ENCODE measurements around the gene C4orf33. TPM values are rescaled to one million over a fixed set of nuclear protein-coding genes. Genes with fewer than 3 reads are reported as not detected.

C4orf33 gene
- total RNA-seq, 4 donors from 2014 or later = 6.0 to 36.2 (median 21.9) TPM

DNA sequence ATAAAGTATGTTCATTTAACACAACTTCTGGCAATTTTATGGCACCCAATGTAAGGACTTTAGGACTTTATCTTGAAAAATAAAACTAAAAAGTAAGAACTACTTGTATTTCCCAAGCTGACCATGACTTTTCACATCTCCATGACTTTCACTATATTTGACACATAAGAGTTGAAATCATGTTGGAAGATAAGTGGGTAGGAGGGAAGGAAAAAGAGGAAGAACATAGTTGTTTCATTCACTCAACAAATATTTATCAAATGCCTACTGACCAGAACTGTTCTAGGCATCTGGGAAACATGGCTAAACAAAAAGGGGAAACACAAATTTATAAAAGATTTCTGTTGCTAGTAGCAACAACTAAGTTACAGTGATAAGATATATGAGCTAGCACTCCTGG is 18.6 kb upstream of the C4orf33 start:
- intact Hi-C loops (cut with DNase I; ENCODE audit: low total_unique reads) = no loop called here

GRCh38 chr4:129080129-129080528 is 15.8 kb upstream of the C4orf33 start:
- TF ChIP-seq, protein P1, sequence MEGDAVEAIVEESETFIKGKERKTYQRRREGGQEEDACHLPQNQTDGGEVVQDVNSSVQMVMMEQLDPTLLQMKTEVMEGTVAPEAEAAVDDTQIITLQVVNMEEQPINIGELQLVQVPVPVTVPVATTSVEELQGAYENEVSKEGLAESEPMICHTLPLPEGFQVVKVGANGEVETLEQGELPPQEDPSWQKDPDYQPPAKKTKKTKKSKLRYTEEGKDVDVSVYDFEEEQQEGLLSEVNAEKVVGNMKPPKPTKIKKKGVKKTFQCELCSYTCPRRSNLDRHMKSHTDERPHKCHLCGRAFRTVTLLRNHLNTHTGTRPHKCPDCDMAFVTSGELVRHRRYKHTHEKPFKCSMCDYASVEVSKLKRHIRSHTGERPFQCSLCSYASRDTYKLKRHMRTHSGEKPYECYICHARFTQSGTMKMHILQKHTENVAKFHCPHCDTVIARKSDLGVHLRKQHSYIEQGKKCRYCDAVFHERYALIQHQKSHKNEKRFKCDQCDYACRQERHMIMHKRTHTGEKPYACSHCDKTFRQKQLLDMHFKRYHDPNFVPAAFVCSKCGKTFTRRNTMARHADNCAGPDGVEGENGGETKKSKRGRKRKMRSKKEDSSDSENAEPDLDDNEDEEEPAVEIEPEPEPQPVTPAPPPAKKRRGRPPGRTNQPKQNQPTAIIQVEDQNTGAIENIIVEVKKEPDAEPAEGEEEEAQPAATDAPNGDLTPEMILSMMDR (IDR thresholded peaks at IDR 0.05) = no peak
- TF ChIP-seq POLR2A (IDR thresholded peaks at IDR 0.05) (no peak), EP300 (IDR thresholded peaks at IDR 0.05; ENCODE audit: low read depth) (no peak), POLR2AphosphoS5 (IDR thresholded peaks at IDR 0.05) (no peak)
- Histone ChIP-seq H3K9me3 (no peaks in the 10 kb centered on the region), H3K4me3 (no peak overlapping the region), H3K4me1 (no peaks in the 10 kb centered on the region), H3K36me3 (peaks cover 0 to 27% (median 11%) of the 10 kb centered on the region in 4 donors), H3K27ac (no peak overlapping the region), H3K27me3 (no peaks in the 10 kb centered on the region)
- in situ Hi-C loops (cut with MboI; ENCODE audit: low pct_ligation_motif_present in 1 of 4, low pct_unique_long_range_greater_than_20kb in 1 of 4, low sequenced_read_pairs in 3 of 4) = loop anchor here in 1 of 4 donors (25.0 kb wide), 2 partner anchors 268 to 518 kb away; partner anchors contain the start of gene JADE1
- intact Hi-C loops (cut with DNase I; ENCODE audit: low total_unique reads) = no loop called here
- DNase-seq = no peak

More for the DNA sequence above, 18.6 kb upstream of the C4orf33 start:
- H3K27ac ChIP-seq = no peak overlapping the region
- H3K9me3 ChIP-seq = no peaks in the 10 kb centered on the region
- no peaks in the 10 kb centered on the region for H3K27me3 ChIP-seq
- no peak overlapping the region for H3K4me3 ChIP-seq
- no peaks in the 10 kb centered on the region for H3K4me1 ChIP-seq
- no peak for DNase-seq
- in situ Hi-C loops (cut with MboI; ENCODE audit: low pct_ligation_motif_present in 1 of 4, low pct_unique_long_range_greater_than_20kb in 1 of 4, low sequenced_read_pairs in 3 of 4) = loop anchor here in 1 of 4 donors (25.0 kb wide), 2 partner anchors 265 to 515 kb away; partner anchors contain the start of gene JADE1
- H3K36me3 ChIP-seq = peaks cover 0 to 41% (median 15%) of the 10 kb centered on the region in 4 donors
- TF ChIP-seq EP300 (IDR thresholded peaks at IDR 0.05; ENCODE audit: low read depth) (no peak), POLR2AphosphoS5 (IDR thresholded peaks at IDR 0.05) (no peak), POLR2A (IDR thresholded peaks at IDR 0.05) (no peak)
- TF ChIP-seq, protein P1 (IDR thresholded peaks at IDR 0.05) = no peak

DNA sequence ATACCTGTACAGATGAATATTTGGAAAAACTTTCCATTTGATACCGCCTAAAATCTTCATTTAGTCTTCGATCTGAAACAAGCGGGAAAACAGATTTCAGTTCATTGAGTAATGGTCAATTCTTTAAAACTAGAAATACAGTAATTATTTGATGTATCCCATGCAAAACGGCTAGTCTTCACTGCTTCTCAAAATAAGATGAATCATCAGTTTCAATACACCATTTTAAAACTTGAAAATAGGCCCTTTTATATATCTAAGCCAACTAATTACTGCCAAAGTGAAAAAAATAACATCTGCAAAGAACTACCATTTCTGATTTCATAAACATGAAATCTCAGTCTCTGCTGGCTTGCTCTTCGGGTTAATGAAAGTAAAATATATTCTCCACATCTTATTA is 13.7 kb upstream of the C4orf33 start:
- DNase-seq = no peak
- 90 to 97% methylated on average over 5 of the region's 5 CpGs for WGBS, 2 donors (ENCODE audit: low coverage in 1 of 2)
- intact Hi-C loops (cut with DNase I; ENCODE audit: low total_unique reads) (no loop called here), in situ Hi-C loops (cut with MboI; ENCODE audit: low pct_ligation_motif_present in 1 of 4, low pct_unique_long_range_greater_than_20kb in 1 of 4, low sequenced_read_pairs in 3 of 4) (loop anchor here in 1 of 4 donors (25.0 kb wide), 2 partner anchors 270 to 520 kb away; partner anchors contain the start of gene JADE1)
- H3K36me3 ChIP-seq = peaks cover 0 to 22% (median 11%) of the 10 kb centered on the region in 4 donors
- no peaks in the 10 kb centered on the region for H3K27me3 ChIP-seq
- no peak overlapping the region for H3K27ac ChIP-seq
- H3K9me3 ChIP-seq = no peaks in the 10 kb centered on the region
- no peaks in the 10 kb centered on the region for H3K4me1 ChIP-seq
- TF ChIP-seq POLR2AphosphoS5 (IDR thresholded peaks at IDR 0.05) (no peak), POLR2A (IDR thresholded peaks at IDR 0.05) (no peak), EP300 (IDR thresholded peaks at IDR 0.05; ENCODE audit: low read depth) (no peak)
- TF ChIP-seq, protein P1 (IDR thresholded peaks at IDR 0.05) = no peak
- no peak overlapping the region for H3K4me3 ChIP-seq

DNA sequence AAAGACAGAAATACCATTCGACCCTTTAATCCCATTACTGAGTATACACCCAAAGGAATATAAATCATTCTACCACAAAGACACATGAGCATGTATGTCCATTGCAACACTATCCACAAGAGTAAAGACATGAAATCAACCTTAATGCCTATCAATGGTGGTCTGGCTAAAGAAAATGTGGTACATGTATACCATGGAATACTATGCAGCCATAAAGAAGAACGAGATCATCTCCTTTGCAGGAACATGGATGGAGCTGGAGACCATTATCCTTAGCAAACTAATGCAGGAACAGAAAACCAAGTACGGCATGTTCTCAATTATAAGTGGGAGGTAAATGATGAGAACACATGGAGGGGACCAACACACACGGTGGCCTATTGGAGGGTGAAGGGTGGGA is 10.5 kb upstream of the C4orf33 start:
- in situ Hi-C loops (cut with MboI; ENCODE audit: low pct_ligation_motif_present in 1 of 4, low pct_unique_long_range_greater_than_20kb in 1 of 4, low sequenced_read_pairs in 3 of 4) = loop anchor here in 1 of 4 donors (25.0 kb wide), 2 partner anchors 273 to 523 kb away; partner anchors contain the start of gene JADE1

More for the DNA sequence above, 10.5 kb upstream of the C4orf33 start:
- DNase-seq = no peak
- H3K4me3 ChIP-seq = no peak overlapping the region
- intact Hi-C loops (cut with DNase I; ENCODE audit: low total_unique reads) = no loop called here
- no peak overlapping the region for H3K27ac ChIP-seq
- 99 to 100% methylated on average over 4 of the region's 4 CpGs for WGBS, 2 donors (ENCODE audit: low coverage in 1 of 2)
- TF ChIP-seq EP300 (IDR thresholded peaks at IDR 0.05; ENCODE audit: low read depth) (no peak), POLR2AphosphoS5 (IDR thresholded peaks at IDR 0.05) (no peak), POLR2A (IDR thresholded peaks at IDR 0.05) (no peak)
- TF ChIP-seq, protein P1 (IDR thresholded peaks at IDR 0.05) = no peak
- no peaks in the 10 kb centered on the region for H3K4me1 ChIP-seq
- peaks cover 0 to 13% (median 5%) of the 10 kb centered on the region in 4 donors for H3K36me3 ChIP-seq
- H3K27me3 ChIP-seq = no peaks in the 10 kb centered on the region
- no peaks in the 10 kb centered on the region for H3K9me3 ChIP-seq

All from transverse colon (tissue), 4 donors.